Skeletal muscle cell (primary cell): ENCODE data around the gene ADARB2.
"Not testable (repeated sequence)": the region's sequence is repeated elsewhere in the genome, so short reads cannot be mapped to it uniquely, and the experiment has no call there.

ENCODE experiments used
- DNase-seq: peaks from one replicate; pipeline ENCODE4 v3.0.0-alpha.2; 2010; ENCODE audit warnings: low read depth
- H3K4me3 ChIP-seq: 2 replicates; pipeline ENCODE4 v1.5.1; 2011; ENCODE audit warnings: low read depth, mild to moderate bottlenecking, control low read depth, low read length, moderate library complexity

The ADARB2 gene

GRCh38 chr10:1544209-1544673, 193.1 kb downstream of the ADARB2 start:
- no peak for DNase-seq
- H3K4me3 ChIP-seq, result no peak overlapping the region

DNA sequence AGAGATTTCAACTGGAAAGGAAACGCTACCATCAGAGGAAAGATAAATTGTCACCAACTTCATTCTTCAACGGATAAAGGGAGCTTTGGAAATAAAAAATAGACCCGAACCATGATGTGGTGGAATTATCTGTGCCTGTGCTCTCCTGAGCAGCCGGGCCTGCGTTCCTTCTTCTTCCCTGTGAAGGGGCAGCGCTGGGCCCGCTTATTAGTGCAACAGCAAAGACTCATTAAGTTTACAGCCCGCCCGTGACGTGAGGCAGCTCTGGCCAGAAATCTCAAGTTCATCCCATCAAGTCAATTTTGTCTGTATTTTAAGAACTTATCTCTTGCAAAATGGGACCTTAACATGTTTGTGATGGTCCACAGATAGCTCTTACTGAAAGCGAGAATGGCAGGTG, 193.7 kb downstream of the ADARB2 start:
- no peak for DNase-seq
- no peak overlapping the region for H3K4me3 ChIP-seq

DNA sequence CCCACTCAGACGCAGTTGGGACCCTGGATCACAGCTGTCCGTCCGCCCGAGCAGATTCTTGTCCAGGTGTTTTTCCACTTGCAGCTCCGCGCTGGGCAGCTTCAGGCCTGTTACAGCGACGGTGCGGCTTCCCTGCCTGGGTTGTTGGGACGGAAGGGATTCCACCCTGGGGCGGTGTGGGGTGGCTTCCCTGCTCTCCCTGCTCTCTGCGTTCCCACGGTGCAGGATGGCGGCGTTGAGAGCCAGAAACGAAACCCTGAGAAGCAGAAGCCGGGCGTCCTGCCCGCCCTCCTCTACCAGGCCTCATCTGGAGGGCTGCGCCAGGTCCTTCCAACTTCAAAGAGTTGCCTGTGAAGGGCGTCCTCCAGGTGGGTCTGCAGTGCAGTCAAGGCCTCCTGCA, 194.4 kb downstream of the ADARB2 start:
- no peak for DNase-seq
- no peak overlapping the region for H3K4me3 ChIP-seq

DNA sequence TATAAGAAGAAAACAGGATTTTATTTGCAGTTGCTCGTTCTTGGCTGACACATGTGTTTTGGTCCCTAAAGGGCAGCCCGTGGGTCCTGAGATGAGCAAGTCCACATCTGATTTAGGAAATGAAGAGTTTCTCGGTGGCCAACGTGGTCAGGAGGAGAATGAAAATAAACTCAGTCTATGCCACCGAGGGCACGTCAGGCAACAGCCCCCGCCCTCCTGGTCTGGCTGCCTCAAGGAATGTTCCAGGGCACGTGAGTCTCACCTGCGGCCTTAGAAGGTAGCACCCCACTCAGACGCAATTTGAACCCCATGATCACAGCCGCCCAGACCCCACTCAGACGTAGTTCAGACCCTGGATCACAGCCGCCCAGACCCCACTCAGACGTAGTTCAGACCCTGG, 197.2 kb downstream of the ADARB2 start:
- H3K4me3 ChIP-seq, result no peak overlapping the region
- DNase-seq, result no peak

GRCh38 chr10:1539216-1539615, 198.1 kb downstream of the ADARB2 start:
- no peak for DNase-seq
- H3K4me3 ChIP-seq, result no peak overlapping the region

DNA sequence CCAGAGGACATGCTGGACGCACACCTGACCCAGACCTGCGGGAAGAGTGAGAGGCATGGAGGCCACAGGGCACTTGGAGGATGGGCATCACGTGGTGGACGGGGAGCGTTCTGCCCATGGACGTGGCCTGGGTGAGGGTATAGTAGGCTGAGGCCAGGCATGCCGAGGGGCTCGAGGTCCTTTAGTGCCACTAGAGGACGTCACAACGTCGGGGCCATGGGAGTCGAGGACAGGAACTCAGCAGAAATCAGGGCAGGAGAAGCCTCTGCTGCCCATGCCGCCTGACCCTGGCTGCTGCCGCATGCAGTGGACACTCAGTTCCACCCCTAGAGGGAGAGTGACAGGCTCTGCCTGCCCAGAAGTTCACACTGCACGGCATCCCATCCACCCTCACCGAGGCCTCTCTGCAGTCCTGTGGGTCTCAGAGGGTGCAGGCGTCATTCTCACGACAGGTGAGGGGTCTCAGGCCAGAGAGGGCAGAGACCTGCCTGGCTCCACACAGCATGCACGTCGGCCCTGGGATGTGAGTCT, 198.7 kb downstream of the ADARB2 start:
- no peak overlapping the region for H3K4me3 ChIP-seq
- no peak for DNase-seq

DNA sequence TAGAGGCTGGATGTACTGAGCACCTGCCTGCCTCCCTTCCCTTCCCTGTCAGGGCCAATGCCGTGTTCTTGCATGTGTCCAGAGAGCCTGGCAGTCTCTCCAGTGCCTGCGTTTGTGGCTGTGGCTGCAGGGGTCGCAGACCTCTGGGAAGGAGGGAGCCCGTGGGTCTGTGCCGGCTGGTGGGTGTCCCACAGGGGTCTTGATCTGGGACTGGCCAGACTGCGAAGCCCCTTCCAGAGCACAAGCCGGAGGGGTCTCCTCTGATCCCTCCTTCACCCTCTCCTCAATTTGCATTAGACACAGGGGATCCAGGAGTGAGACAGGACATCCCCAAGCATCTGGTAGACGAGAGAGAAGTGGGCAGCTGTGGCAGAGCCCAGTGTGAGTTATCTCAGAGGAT, 199.2 kb downstream of the ADARB2 start:
- H3K4me3 ChIP-seq, result no peak overlapping the region
- DNase-seq, result no peak

DNA sequence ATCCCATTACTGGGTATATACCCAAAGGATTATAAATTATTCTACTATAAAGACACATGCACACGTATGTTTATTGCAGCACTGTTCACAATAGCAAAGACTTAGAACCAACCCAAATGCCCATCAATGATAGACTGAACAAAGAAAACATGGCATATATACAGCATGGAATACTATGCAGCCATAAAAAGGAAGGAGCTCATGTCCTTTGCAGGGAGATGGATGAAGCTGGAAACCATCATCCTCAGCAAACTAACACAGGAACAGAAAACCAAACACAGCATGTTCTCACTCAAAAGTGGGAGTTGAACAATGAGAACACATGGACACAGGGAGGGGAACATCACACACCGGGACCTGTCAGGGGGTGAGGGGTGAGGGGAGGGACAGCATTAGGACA, 199.9 kb downstream of the ADARB2 start:
- not testable (repeated sequence) for H3K4me3 ChIP-seq, DNase-seq

DNA sequence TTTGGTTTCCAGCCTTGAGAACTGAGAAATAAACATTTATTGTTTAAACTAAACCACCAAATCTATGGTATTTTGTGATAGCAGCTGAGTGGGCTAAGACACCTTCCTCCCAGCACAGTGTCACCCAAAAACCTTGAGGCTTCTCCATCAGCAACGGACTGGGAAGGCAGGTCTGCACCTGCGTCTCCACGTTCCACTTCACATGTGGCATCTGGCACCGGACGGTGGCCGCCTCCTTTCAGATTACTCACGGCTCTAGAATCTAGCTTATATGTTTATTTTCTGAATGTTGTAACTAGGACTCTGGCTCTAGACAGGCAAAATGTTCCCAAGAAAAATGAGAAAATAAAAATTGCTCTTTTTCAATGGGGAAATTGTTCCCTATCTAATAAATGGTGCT, 201.0 kb downstream of the ADARB2 start:
- DNase-seq, result no peak
- no peak overlapping the region for H3K4me3 ChIP-seq

- no peak for DNase-seq
- H3K4me3 ChIP-seq, result no peak overlapping the region
Observed at GRCh38 chr10:1535301-1535965, 201.9 kb downstream of the ADARB2 start.

GRCh38 chr10:1534820-1535219, 202.5 kb downstream of the ADARB2 start:
- no peak for DNase-seq
- no peak overlapping the region for H3K4me3 ChIP-seq

DNA sequence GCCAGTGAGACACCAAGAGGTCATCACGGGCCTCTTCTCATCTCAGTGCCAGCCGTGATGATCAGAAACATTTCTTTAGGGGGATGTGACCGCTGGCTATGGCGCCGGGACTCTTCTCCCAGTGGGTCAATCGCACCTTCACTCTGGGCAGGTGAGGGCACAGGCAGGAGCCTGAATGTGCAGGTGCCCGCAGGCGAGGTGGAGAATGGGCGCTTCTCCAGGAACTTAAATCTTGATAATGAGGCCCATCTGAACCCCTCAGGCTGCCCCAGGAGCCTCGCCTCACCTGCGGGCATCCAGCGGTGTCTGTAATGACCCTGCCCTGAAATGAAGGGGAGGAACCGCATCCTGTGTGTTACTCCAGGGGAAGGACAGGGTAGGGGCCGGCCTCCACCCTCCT, 204.7 kb downstream of the ADARB2 start:
- no peak for DNase-seq
- H3K4me3 ChIP-seq, result no peak overlapping the region

- DNase-seq, result no peak
- H3K4me3 ChIP-seq, result no peak overlapping the region
Observed at GRCh38 chr10:1531883-1532597, 205.3 kb downstream of the ADARB2 start.

DNA sequence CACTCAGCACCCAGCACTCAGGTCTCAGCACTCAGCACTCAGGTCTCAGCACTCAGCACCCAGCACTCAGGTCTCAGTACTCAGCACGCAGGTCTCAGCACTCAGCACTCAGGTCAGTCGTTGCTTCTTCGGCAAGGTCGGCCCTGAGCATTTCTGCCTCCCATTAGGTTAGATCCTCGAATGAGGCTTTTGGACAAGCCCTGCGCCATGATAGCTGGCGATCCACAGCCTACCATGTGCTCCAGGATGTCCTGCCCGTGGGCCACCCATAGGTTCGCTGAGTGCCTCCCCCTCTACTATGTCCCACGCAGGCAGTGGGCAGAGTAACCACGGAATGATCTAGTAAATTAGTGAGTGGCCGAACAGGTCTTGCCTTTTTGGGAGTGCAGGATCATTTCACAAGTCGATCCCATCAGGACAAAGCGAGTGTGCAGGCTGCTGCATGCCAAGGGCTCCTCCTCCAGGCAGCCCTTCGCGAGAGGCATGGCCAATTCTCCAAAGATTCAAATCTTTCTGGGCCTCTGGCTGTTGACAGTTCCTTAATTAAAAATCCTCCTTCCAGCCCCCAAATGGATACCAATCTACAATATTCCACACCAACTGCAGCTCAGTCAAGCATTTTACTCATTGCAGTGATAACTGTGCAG, 206.3 kb downstream of the ADARB2 start:
- DNase-seq, result no peak
- no peak overlapping the region for H3K4me3 ChIP-seq

GRCh38 chr10:1529806-1530413, 207.4 kb downstream of the ADARB2 start:
- DNase-seq, result no peak
- H3K4me3 ChIP-seq, result no peak overlapping the region

DNA sequence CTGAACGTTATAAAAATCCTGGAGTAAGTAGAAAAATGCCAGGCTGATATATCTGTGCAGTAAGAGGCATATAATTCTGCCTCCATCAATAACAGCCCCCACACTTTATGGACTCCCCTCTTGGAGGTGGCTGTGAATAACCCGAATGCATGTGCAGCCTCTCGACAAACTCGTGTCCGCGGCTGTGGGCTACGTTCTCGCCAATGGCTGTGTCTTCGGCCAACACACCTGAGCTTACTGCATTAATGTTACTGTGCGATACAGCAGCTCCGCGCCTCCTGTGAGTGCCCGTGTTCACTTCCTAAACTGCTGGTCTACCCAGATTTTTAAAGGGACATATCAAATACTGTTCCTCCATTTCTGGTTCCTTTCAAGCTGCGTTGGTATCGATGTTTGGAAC, 209.4 kb downstream of the ADARB2 start:
- H3K4me3 ChIP-seq, result no peak overlapping the region
- DNase-seq, result no peak

GRCh38 chr10:1526436-1527055, 210.8 kb downstream of the ADARB2 start:
- H3K4me3 ChIP-seq, result no peak overlapping the region
- no peak for DNase-seq

GRCh38 chr10:1525354-1526162, 211.8 kb downstream of the ADARB2 start:
- H3K4me3 ChIP-seq, result no peak overlapping the region
- DNase-seq, result no peak

- no peak for DNase-seq
- H3K4me3 ChIP-seq, result no peak overlapping the region
Observed at GRCh38 chr10:1524540-1524939, 212.8 kb downstream of the ADARB2 start.
